ENCODE data around the gene RIC1.

GRCh38 chr9:5632540-5632939, 3.6 kb downstream of the RIC1 start:
- TF ChIP-seq EP300 (IDR thresholded peaks at IDR 0.05; ENCODE audit: low read depth in 2 of 2, low read length in 2 of 2) (no peak), EP300 (CRISPR knock-in tag; IDR thresholded peaks at IDR 0.05; ENCODE audit: borderline replicate concordance) (no peak), SALL2 (CRISPR knock-in tag; IDR thresholded peaks at IDR 0.05) (no peak), RAD21 (CRISPR knock-in tag; IDR thresholded peaks at IDR 0.05) (no peak), JUNB (CRISPR knock-in tag; IDR thresholded peaks at IDR 0.05; ENCODE audit: borderline replicate concordance) (no peak), GZF1 (CRISPR knock-in tag; IDR thresholded peaks at IDR 0.05) (no peak), ZSCAN29 (CRISPR knock-in tag; conservative IDR thresholded peaks at IDR 0.05) (no peak), CTCF (CRISPR knock-in tag; IDR thresholded peaks at IDR 0.05) (no peak), PRPF4 (IDR thresholded peaks at IDR 0.05; ENCODE audit: low read depth, low read length, poor library complexity, severe bottlenecking) (no peak), TCF7L2 (IDR thresholded peaks at IDR 0.05; ENCODE audit: low read depth, low read length) (no peak)
